Measurements from ENCODE around the gene FNIP2.
A peak's percentile ranks its signal among the peaks of the same experiment; 100 is the strongest.
"Not testable (repeated sequence)": the region's sequence is repeated elsewhere in the genome, so short reads cannot be mapped to it uniquely, and the experiment has no call there.

Gene FNIP2

GRCh38 chr4:158912806-158913205, 144.0 kb downstream of the FNIP2 start:
- DNase-seq (ENCODE audit: low spot score): no peak

GRCh38 chr4:158913766-158914165, 144.9 kb downstream of the FNIP2 start:
- DNase-seq (ENCODE audit: low spot score): no peak

GRCh38 chr4:158914218-158914617, 145.4 kb downstream of the FNIP2 start:
- no peak for DNase-seq (ENCODE audit: low spot score)

- DNase-seq (ENCODE audit: low spot score): no peak
Measured at GRCh38 chr4:158915683-158916241, 146.9 kb downstream of the FNIP2 start.

GRCh38 chr4:158920452-158920996, 151.7 kb downstream of the FNIP2 start:
- DNase-seq (ENCODE audit: low spot score): not testable (repeated sequence)

GRCh38 chr4:158927774-158928173, 158.9 kb downstream of the FNIP2 start:
- DNase-seq (ENCODE audit: low spot score): not testable (repeated sequence)

- no peak for DNase-seq (ENCODE audit: low spot score)
Measured at GRCh38 chr4:158929939-158930638, 161.3 kb downstream of the FNIP2 start.

GRCh38 chr4:158930639-158930972, 161.8 kb downstream of the FNIP2 start:
- DNase-seq (ENCODE audit: low spot score): no peak

GRCh38 chr4:158933236-158933635, 164.4 kb downstream of the FNIP2 start:
- DNase-seq (ENCODE audit: low spot score): no peak

- DNase-seq (ENCODE audit: low spot score): no peak
Measured at GRCh38 chr4:158934996-158935669, 166.3 kb downstream of the FNIP2 start.

GRCh38 chr4:158936238-158936637, 167.4 kb downstream of the FNIP2 start:
- DNase-seq (ENCODE audit: low spot score): peak; percentile 6

GRCh38 chr4:158938220-158939044, 169.6 kb downstream of the FNIP2 start:
- DNase-seq (ENCODE audit: low spot score): no peak

GRCh38 chr4:158940271-158940670, 171.4 kb downstream of the FNIP2 start:
- no peak for DNase-seq (ENCODE audit: low spot score)

GRCh38 chr4:158941321-158941720, 172.5 kb downstream of the FNIP2 start:
- no peak for DNase-seq (ENCODE audit: low spot score)

GRCh38 chr4:158941895-158942294, 173.1 kb downstream of the FNIP2 start:
- DNase-seq (ENCODE audit: low spot score): no peak

- DNase-seq (ENCODE audit: low spot score): no peak
Measured at GRCh38 chr4:158945529-158946108, 176.8 kb downstream of the FNIP2 start.

GRCh38 chr4:158946825-158947224, 178.0 kb downstream of the FNIP2 start:
- DNase-seq (ENCODE audit: low spot score): no peak

GRCh38 chr4:158948071-158948470, 179.2 kb downstream of the FNIP2 start:
- DNase-seq (ENCODE audit: low spot score): no peak

GRCh38 chr4:158949099-158949498, 180.3 kb downstream of the FNIP2 start:
- no peak for DNase-seq (ENCODE audit: low spot score)

- DNase-seq (ENCODE audit: low spot score): not testable (repeated sequence)
Measured at GRCh38 chr4:158952221-158952774, 183.5 kb downstream of the FNIP2 start.

- DNase-seq (ENCODE audit: low spot score): not testable (repeated sequence)
Measured at GRCh38 chr4:158956345-158956744, 187.5 kb downstream of the FNIP2 start.

GRCh38 chr4:158956918-158957317, 188.1 kb downstream of the FNIP2 start:
- DNase-seq (ENCODE audit: low spot score): not testable (repeated sequence)
